ENCODE measurements around the gene SLC5A6.
A peak's percentile ranks its signal among the peaks of the same experiment; 100 is the strongest.

Gene SLC5A6

GRCh38 chr2:27236626-27237025, 24.6 kb upstream of the SLC5A6 start:
- no peak for DNase-seq (ENCODE audit: low read depth in 2 of 2)

- no peak for DNase-seq (ENCODE audit: low read depth in 2 of 2)
Observed at GRCh38 chr2:27236136-27236535, 24.1 kb upstream of the SLC5A6 start.

- no peak for DNase-seq (ENCODE audit: low read depth in 2 of 2)
Observed at GRCh38 chr2:27233341-27233740, 21.3 kb upstream of the SLC5A6 start.

- no peak for DNase-seq (ENCODE audit: low read depth in 2 of 2)
Observed at GRCh38 chr2:27231921-27232320, 19.9 kb upstream of the SLC5A6 start.

- DNase-seq (ENCODE audit: low read depth in 2 of 2): no peak
Observed at GRCh38 chr2:27227501-27227900, 15.4 kb upstream of the SLC5A6 start.

GRCh38 chr2:27225526-27225925, 13.5 kb upstream of the SLC5A6 start:
- DNase-seq (ENCODE audit: low read depth in 2 of 2): no peak

GRCh38 chr2:27223416-27223815, 11.3 kb upstream of the SLC5A6 start:
- no peak for DNase-seq (ENCODE audit: low read depth in 2 of 2)

- no peak for DNase-seq (ENCODE audit: low read depth in 2 of 2)
Observed at GRCh38 chr2:27222407-27222806, 10.3 kb upstream of the SLC5A6 start.

- no peak for DNase-seq (ENCODE audit: low read depth in 2 of 2)
Observed at GRCh38 chr2:27221166-27221565, 9.1 kb upstream of the SLC5A6 start.

GRCh38 chr2:27220091-27220490, 8.0 kb upstream of the SLC5A6 start:
- no peak for DNase-seq (ENCODE audit: low read depth in 2 of 2)

GRCh38 chr2:27219091-27219490, 7.0 kb upstream of the SLC5A6 start:
- no peak for DNase-seq (ENCODE audit: low read depth in 2 of 2)

- DNase-seq (ENCODE audit: low read depth in 2 of 2): no peak
Observed at GRCh38 chr2:27218614-27219013, 6.5 kb upstream of the SLC5A6 start.

GRCh38 chr2:27217173-27218121, 5.4 kb upstream of the SLC5A6 start, which contains the start of gene CAD:
Gene CAD (plus strand): TSS chr2:27217369. CDS start chr2:27217552, 183 bp downstream.
- peak; percentile 56 to 87 for DNase-seq (ENCODE audit: low read depth in 2 of 2)

- DNase-seq (ENCODE audit: low read depth in 2 of 2): no peak
Observed at GRCh38 chr2:27216416-27217137, 4.5 kb upstream of the SLC5A6 start.

- no peak for DNase-seq (ENCODE audit: low read depth in 2 of 2)
Observed at GRCh38 chr2:27214941-27215340, 2.9 kb upstream of the SLC5A6 start.

- DNase-seq (ENCODE audit: low read depth in 2 of 2): no peak
Observed at GRCh38 chr2:27212626-27213471, 781 bp upstream of the SLC5A6 start.

GRCh38 chr2:27211241-27211942, 676 bp downstream of the SLC5A6 start:
- DNase-seq (ENCODE audit: low read depth in 2 of 2): no peak

- no peak for DNase-seq (ENCODE audit: low read depth in 2 of 2)
Observed at GRCh38 chr2:27209621-27210401, 2.3 kb downstream of the SLC5A6 start.

- DNase-seq (ENCODE audit: low read depth in 2 of 2): no peak
Observed at GRCh38 chr2:27208486-27209050, 3.5 kb downstream of the SLC5A6 start.

GRCh38 chr2:27206346-27206745, 5.7 kb downstream of the SLC5A6 start:
- no peak for DNase-seq (ENCODE audit: low read depth in 2 of 2)
